Endodermal cell (in vitro differentiated cells): ENCODE results near the gene GXYLT2. TPM values are rescaled to one million over a fixed set of nuclear protein-coding genes. Genes with fewer than 3 reads are reported as not detected.

Experiments used
- DNase-seq: peaks from one replicate; pipeline ENCODE4 v3.0.0-alpha.2; 2017
- H3K27ac ChIP-seq: 2 replicates; pipeline ENCODE4 v1.5.1; 2013; ENCODE audit warnings: mild to moderate bottlenecking, low read depth, low read length, moderate library complexity
- H3K27me3 ChIP-seq: 2 replicates; pipeline ENCODE4 v1.6.1; 2013; ENCODE audit warnings: mild to moderate bottlenecking, low read length, moderate library complexity; ENCODE audit not compliant: insufficient read depth, control insufficient read depth, poor library complexity, severe bottlenecking
- H3K36me3 ChIP-seq: 2 replicates; pipeline ENCODE4 v1.7.0; 2013; ENCODE audit warnings: mild to moderate bottlenecking, low read length, moderate library complexity; ENCODE audit not compliant: control insufficient read depth, insufficient read depth
- H3K4me1 ChIP-seq: one replicate; pipeline ENCODE4 v1.7.0; 2013; ENCODE audit warnings: low read length; ENCODE audit not compliant: control insufficient read depth, insufficient read depth
- H3K4me3 ChIP-seq: 2 replicates; pipeline ENCODE4 v1.5.1; 2013; ENCODE audit warnings: mild to moderate bottlenecking, low read length, moderate library complexity
- H3K9ac ChIP-seq: 2 replicates; pipeline ENCODE4 v1.6.1; 2013; ENCODE audit warnings: mild to moderate bottlenecking, low read length, moderate library complexity; ENCODE audit not compliant: poor library complexity, severe bottlenecking; ENCODE audit errors: extremely low read depth
- H3K9me3 ChIP-seq: 2 replicates; pipeline ENCODE4 v1.6.1; 2013; ENCODE audit warnings: mild to moderate bottlenecking, low read length, moderate library complexity; ENCODE audit not compliant: control insufficient read depth
- H3K27ac Mint-ChIP-seq: 2 replicates; pipeline ENCODE4 v1.8.0; 2020; ENCODE audit warnings: mixed read lengths
- H3K27me3 Mint-ChIP-seq: 2 replicates; pipeline ENCODE4 v1.8.0; 2021; ENCODE audit warnings: mild to moderate bottlenecking, mixed read lengths; ENCODE audit not compliant: insufficient read depth
- H3K36me3 Mint-ChIP-seq: 2 replicates; pipeline ENCODE4 v1.8.0; 2020; ENCODE audit warnings: low read depth, mixed read lengths
- H3K4me1 Mint-ChIP-seq: 2 replicates; pipeline ENCODE4 v1.8.0; 2020; ENCODE audit warnings: mixed read lengths
- H3K4me3 Mint-ChIP-seq: 2 replicates; pipeline ENCODE4 v1.8.0; 2020; ENCODE audit warnings: mild to moderate bottlenecking, moderate library complexity, mixed read lengths
- H3K9me3 Mint-ChIP-seq: 2 replicates; pipeline ENCODE4 v1.8.0; 2020; ENCODE audit warnings: mild to moderate bottlenecking, mixed read lengths
- CTCF ChIP-seq: fragments of 200-600 bp; sonication (generic); conservative IDR thresholded peaks from 2 replicates; pipeline ENCODE4 v1.5.0; 2021; ENCODE audit warnings: antibody characterized with exemption, mild to moderate bottlenecking
- WGBS, 2 experiments: methylation state at CpG; one replicate each; pipeline versions ENCODE4 v1.1.5 to v1.1.7; 2013; ENCODE audit warnings: missing lambda C conversion rate in 2 of 2, mixed read lengths in 1 of 2; ENCODE audit not compliant: insufficient coverage in 1 of 2, insufficient read length in 1 of 2; 5-methylcytosine and 5-hydroxymethylcytosine counted together
- total RNA-seq, 2 donors: library from RNA; stranded (reverse); fragmentation: NEBNext Ultra II Directional in 1 of 2; extraction: Animal tissue kit (Norgen Biotek cat#: 25700) in 1 of 2; gene quantifications; 2 replicates in 1 of 2; 3 replicates in 1 of 2; pipeline ENCODE4 v1.2.1, GENCODE V29; 2021

The GXYLT2 gene
- total RNA-seq, 2 donors from 2014 or later = 7.0 to 14.3 TPM

- 92 to 94% methylated on average over 4 to 5 of the region's 5 CpGs for WGBS, 2 experiments
- Histone ChIP-seq H3K9me3 (no peaks in the 10 kb centered on the region), H3K4me1 (no peaks in the 10 kb centered on the region), H3K9ac (no peak overlapping the region), H3K27ac (no peak overlapping the region), H3K36me3 (no peaks in the 10 kb centered on the region), H3K4me3 (no peak overlapping the region), H3K27me3 (peaks cover 10% of the 10 kb centered on the region)
- no peak overlapping the region for H3K4me3 Mint-ChIP-seq
- no peaks in the 10 kb centered on the region for H3K36me3 Mint-ChIP-seq
- peaks cover 8% of the 10 kb centered on the region for H3K27me3 Mint-ChIP-seq
- no peak for TF ChIP-seq CTCF
- H3K9me3 Mint-ChIP-seq = no peaks in the 10 kb centered on the region
- DNase-seq = no peak
- no peaks in the 10 kb centered on the region for H3K4me1 Mint-ChIP-seq
- no peak overlapping the region for H3K27ac Mint-ChIP-seq
These were observed 15.7 kb upstream of the GXYLT2 start for GRCh38 chr3:72872183-72872582.

- H3K9me3 ChIP-seq = peaks cover 6% of the 10 kb centered on the region
These were observed 522 bp upstream of the GXYLT2 start for GRCh38 chr3:72887343-72887704.

GRCh38 chr3:72888546-72889309 lies 882 bp downstream of the GXYLT2 start:
- whole genome bisulfite sequencing, 2 experiments = 2 to 7% methylated on average over 15 to 21 of the region's 21 CpGs
- H3K9me3 Mint-ChIP-seq = no peaks in the 10 kb centered on the region

More at GRCh38 chr3:72887343-72887704, 522 bp upstream of the GXYLT2 start:
- Histone ChIP-seq H3K36me3 (no peaks in the 10 kb centered on the region), H3K4me3 (peak overlapping the region; percentile 88), H3K27me3 (peaks cover 4% of the 10 kb centered on the region), H3K9ac (no peak overlapping the region), H3K27ac (no peak overlapping the region), H3K4me1 (no peaks in the 10 kb centered on the region)
- TF ChIP-seq CTCF = no peak
- Mint-ChIP-seq H3K4me1 (peaks cover 19% of the 10 kb centered on the region), H3K27me3 (peaks cover 23% of the 10 kb centered on the region), H3K36me3 (no peaks in the 10 kb centered on the region), H3K27ac (no peak overlapping the region), H3K4me3 (peak overlapping the region; percentile 62), H3K9me3 (peaks cover 5% of the 10 kb centered on the region)
- 12 to 17% methylated on average over 7 of the region's 7 CpGs for WGBS, 2 experiments
- no peak for DNase-seq

More at GRCh38 chr3:72888546-72889309, 882 bp downstream of the GXYLT2 start:
- Histone ChIP-seq H3K4me1 (no peaks in the 10 kb centered on the region), H3K36me3 (no peaks in the 10 kb centered on the region), H3K27ac (no peak overlapping the region), H3K4me3 (peak overlapping the region; percentile 86), H3K9me3 (peaks cover under 1% of the 10 kb centered on the region), H3K9ac (peak overlapping the region; percentile 12), H3K27me3 (peaks cover 4% of the 10 kb centered on the region)
- peak overlapping the region; percentile 61 for H3K4me3 Mint-ChIP-seq
- no peaks in the 10 kb centered on the region for H3K36me3 Mint-ChIP-seq
- H3K27me3 Mint-ChIP-seq = peaks cover 25% of the 10 kb centered on the region
- peak; percentile 57 for DNase-seq
- TF ChIP-seq CTCF = no peak
- H3K4me1 Mint-ChIP-seq = peaks cover 22% of the 10 kb centered on the region
- H3K27ac Mint-ChIP-seq = peak overlapping the region; percentile 13
